A549 (cell line): ENCODE results near the gene PKD2L1. TPM values are rescaled to one million over a fixed set of nuclear protein-coding genes. Genes with fewer than 3 reads are reported as not detected.
A peak's percentile ranks its signal among the peaks of the same experiment; 100 is the strongest.

Source experiments
- ATAC-seq, 2 experiments: fragments of 200-7000 bp in 1 of 2; fragments of >200 bp in 1 of 2; cut with Nextera tagmentation in 1 of 2; cut with Tn5 transposase in 1 of 2; 3 replicates each; pipeline versions ENCODE4 v1.8.0 to v1.9.1; 2018 to 2020; ENCODE audit warnings: mild to moderate bottlenecking in 1 of 2, moderate library complexity in 1 of 2
- CTCF ChIA-PET: fragments of 300-600 bp; sonication (Branson Sonifier 250); formaldehyde crosslinking; extraction: SDS; loops from one replicate; lab custom pipeline; 2021; ENCODE audit warnings: antibody characterized with exemption, inconsistent platforms; lab: Yijun Ruan, JAX
- POLR2A ChIA-PET: fragments of 350-600 bp; formaldehyde crosslinking; extraction: SDS; loops from one replicate; lab custom pipeline; 2021; ENCODE audit warnings: antibody characterized with exemption, inconsistent platforms; lab: Yijun Ruan, JAX
- DNase-seq, 2 experiments: peaks; one replicate each; pipeline versions ENCODE4 v3.0.0 to v3.0.0-alpha.2; 2011 to 2016; ENCODE audit warnings: low read depth in 1 of 2, low spot score in 1 of 2
- FAIRE-seq: peaks from 2 replicates; lab custom pipeline; 2011; peaks lifted over from hg19 to GRCh38; lab: Jason Lieb, UNC
- H3K27ac ChIP-seq, 2 experiments: fragments of >200 bp; sonication (Bioruptor Twin); formaldehyde crosslinking; 3 replicates each; pipeline ENCODE4 v1.5.1; 2016 to 2017
- H3K4me1 ChIP-seq: fragments of >200 bp; sonication (Bioruptor Twin); formaldehyde crosslinking; 3 replicates; pipeline ENCODE4 v1.6.1; 2016
- H3K4me2 ChIP-seq: fragments of >200 bp; sonication (Bioruptor Twin); formaldehyde crosslinking; 3 replicates; pipeline ENCODE4 v1.6.1; 2016
- H3K4me3 ChIP-seq: fragments of >200 bp; sonication (Bioruptor Twin); formaldehyde crosslinking; 3 replicates; pipeline ENCODE4 v1.5.1; 2016
- H3K9me3 ChIP-seq: fragments of >200 bp; sonication (Bioruptor Twin); formaldehyde crosslinking; 3 replicates; pipeline ENCODE4 v1.6.1; 2016
- CBX8 ChIP-seq: fragments of 200-600 bp; sonication (generic); IDR thresholded peaks from 2 replicates; pipeline ENCODE4 v1.6.1; 2016
- CHD2 ChIP-seq: fragments of 150-350 bp; IDR thresholded peaks from 2 replicates; pipeline ENCODE4 v1.6.1; 2014; ENCODE audit warnings: low read length; ENCODE audit not compliant: partially characterized antibody
- EHMT2 ChIP-seq: fragments of 200-600 bp; sonication (generic); IDR thresholded peaks from 2 replicates; pipeline ENCODE4 v1.6.1; 2016; ENCODE audit warnings: antibody characterized with exemption, low read depth, mild to moderate bottlenecking, moderate library complexity
- EP300 ChIP-seq, 2 experiments: fragments of >200 bp; sonication (Bioruptor Twin); formaldehyde crosslinking; IDR thresholded peaks; 2 replicates in 1 of 2; 3 replicates in 1 of 2; pipeline ENCODE4 v1.6.1; 2016 to 2017
- FOSB ChIP-seq: fragments of 250-450 bp; sonication (Bioruptor Pico); IDR thresholded peaks from 2 replicates; pipeline ENCODE4 v1.5.0; 2020; ENCODE audit warnings: mild to moderate bottlenecking, moderate library complexity
- GATA3 ChIP-seq: IDR thresholded peaks from 2 replicates; pipeline ENCODE4 v1.6.1; 2012; ENCODE audit warnings: borderline replicate concordance
- HOXA7 ChIP-seq: fragments of 250-450 bp; sonication (Bioruptor Pico); IDR thresholded peaks from 2 replicates; pipeline ENCODE4 v1.5.0; 2020; ENCODE audit warnings: mild to moderate bottlenecking, moderate library complexity
- HOXB13 ChIP-seq: fragments of 250-450 bp; sonication (Bioruptor Pico); IDR thresholded peaks from 2 replicates; pipeline ENCODE4 v1.5.0; 2020; ENCODE audit warnings: low read depth, mild to moderate bottlenecking, moderate library complexity
- KDM1A ChIP-seq: fragments of 200-600 bp; sonication (generic); IDR thresholded peaks from 2 replicates; pipeline ENCODE4 v1.6.1; 2016; ENCODE audit warnings: low read depth, mild to moderate bottlenecking
- MAZ ChIP-seq: fragments of 150-350 bp; IDR thresholded peaks from 2 replicates; pipeline ENCODE4 v1.6.1; 2014; ENCODE audit warnings: antibody characterized with exemption, low read depth, low read length, borderline replicate concordance
- NPAS2 ChIP-seq: fragments of 250-450 bp; sonication (Bioruptor Pico); IDR thresholded peaks from 2 replicates; pipeline ENCODE4 v1.8.0; 2022; ENCODE audit warnings: mild to moderate bottlenecking, moderate library complexity, borderline replicate concordance
- PHF8 ChIP-seq: fragments of 200-600 bp; sonication (generic); IDR thresholded peaks from 2 replicates; pipeline ENCODE4 v1.6.1; 2016; ENCODE audit warnings: low read depth, mild to moderate bottlenecking, antibody characterized with exemption, moderate library complexity, borderline replicate concordance
- RARB ChIP-seq: fragments of 250-450 bp; sonication (Bioruptor Pico); IDR thresholded peaks from 2 replicates; pipeline ENCODE4 v1.8.0; 2021; ENCODE audit warnings: mild to moderate bottlenecking, moderate library complexity
- RCOR1 ChIP-seq: fragments of 150-350 bp; IDR thresholded peaks from 2 replicates; pipeline ENCODE4 v1.6.1; 2014; ENCODE audit warnings: antibody characterized with exemption, low read length, low read depth
- RFX5 ChIP-seq: fragments of 450-650 bp; IDR thresholded peaks from 2 replicates; pipeline ENCODE4 v1.7.1; 2014; ENCODE audit warnings: antibody characterized with exemption, mild to moderate bottlenecking, moderate library complexity
- RNF2 ChIP-seq: fragments of 200-600 bp; sonication (generic); IDR thresholded peaks from 2 replicates; pipeline ENCODE4 v1.6.1; 2016; ENCODE audit warnings: low read depth, mild to moderate bottlenecking, antibody characterized with exemption, moderate library complexity, borderline replicate concordance
- SMC3 ChIP-seq: fragments of >200 bp; sonication (Bioruptor Twin); formaldehyde crosslinking; IDR thresholded peaks from 3 replicates; pipeline ENCODE4 v1.6.1; 2018; ENCODE audit warnings: inconsistent platforms
- SREBF2 ChIP-seq: fragments of 450-650 bp; IDR thresholded peaks from 2 replicates; pipeline ENCODE4 v1.6.1; 2014; ENCODE audit warnings: mild to moderate bottlenecking, moderate library complexity
- TFCP2L1 ChIP-seq: fragments of 250-450 bp; sonication (Bioruptor Pico); IDR thresholded peaks from 2 replicates; pipeline ENCODE4 v1.5.0; 2021; ENCODE audit warnings: mild to moderate bottlenecking
- ZNF302 ChIP-seq: fragments of 250-450 bp; sonication (Bioruptor Pico); IDR thresholded peaks from 2 replicates; pipeline ENCODE4 v1.9.0; 2021; ENCODE audit warnings: inconsistent platforms, mild to moderate bottlenecking, moderate library complexity
- ZSCAN20 ChIP-seq: fragments of 250-450 bp; sonication (Bioruptor Pico); IDR thresholded peaks from 2 replicates; pipeline ENCODE4 v1.8.0; 2022; ENCODE audit warnings: mild to moderate bottlenecking, moderate library complexity
- WGBS: methylation state at CpG from one replicate; pipeline ENCODE4 v1.1.6; 2017; ENCODE audit errors: missing lambda C conversion rate; 5-methylcytosine and 5-hydroxymethylcytosine counted together
- polyA plus RNA-seq, 4 experiments: library from polyadenylated mRNA; depleted of rRNA in 3 of 4; stranded (reverse); fragments of >200 nt; fragmentation: RNase III in 1 of 4; extraction: RNeasy Plus Mini Kit Qiagen cat#74134 plus additional on column Dnase treatment in 1 of 4; gene quantifications; 2 replicates in 3 of 4; 3 replicates in 1 of 4; pipeline ENCODE4 v1.2.3, GENCODE V29; 2011 to 2017

PKD2L1 gene
- polyA plus RNA-seq, 2 of the 4 experiments (the other 2 are of a cell fraction) = 0.06 to 0.10 TPM

DNA sequence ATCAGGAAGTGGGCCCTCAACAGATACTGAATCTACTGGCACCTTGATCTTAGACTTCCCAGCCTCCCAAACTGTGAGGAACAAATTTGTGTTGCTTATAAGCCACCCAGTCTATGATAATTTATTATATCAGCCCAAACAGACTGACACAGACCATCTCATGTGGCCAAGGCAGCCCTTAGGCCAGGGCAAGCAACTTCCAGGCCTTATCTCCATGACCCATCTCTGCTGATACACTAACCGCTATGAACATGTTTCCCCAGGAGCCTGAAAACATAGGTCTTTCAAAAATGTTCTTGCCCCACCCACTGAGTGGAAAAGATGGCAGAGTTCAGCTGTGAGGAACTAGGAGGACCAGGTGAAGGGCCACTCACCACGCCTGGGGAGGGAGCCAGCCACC, 40.4 kb downstream of the PKD2L1 start:
- ChIA-PET POLR2A (no interaction called here), CTCF (interaction anchor here (1.0 to 2.1 kb wide), 3 partner anchors 49 to 145 kb away, joined by 3 to 6 read pairs (median 5); no protein-coding TSS in a partner anchor)
- Histone ChIP-seq H3K4me3 (no peak overlapping the region), H3K4me1 (peaks cover 30% of the 10 kb centered on the region), H3K9me3 (no peaks in the 10 kb centered on the region), H3K4me2 (no peak overlapping the region), H3K27ac (no peak overlapping the region)
- FAIRE-seq (no peak), DNase-seq (no peak), ATAC-seq (no peak)
- TF ChIP-seq PHF8 (no peak), HOXB13 (CRISPR knock-in tag) (no peak), RFX5 (no peak), TFCP2L1 (CRISPR knock-in tag) (no peak), FOSB (CRISPR knock-in tag) (no peak), SREBF2 (no peak)
- 69% methylated on average over 2 of the region's 2 CpGs for WGBS

DNA sequence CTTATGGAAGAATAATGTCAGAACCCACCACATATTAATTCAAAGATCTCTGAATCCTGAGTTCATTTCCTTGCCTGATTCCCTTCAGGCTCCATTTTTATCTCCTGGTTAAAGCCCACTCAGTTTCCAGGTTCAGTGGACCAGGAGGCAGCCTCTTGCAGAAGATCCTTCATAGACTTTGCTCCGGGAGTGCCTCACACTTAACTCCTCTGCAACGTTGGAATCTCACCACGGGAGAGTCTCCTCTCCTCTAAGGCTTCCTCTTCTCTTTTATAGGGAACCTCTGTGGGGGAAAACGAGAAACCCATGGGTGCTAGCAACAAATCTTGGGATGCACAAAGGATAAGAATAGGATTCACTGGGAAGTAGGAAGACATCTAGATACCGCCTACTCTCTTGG, 41.8 kb downstream of the PKD2L1 start:
- H3K4me3 ChIP-seq = no peak overlapping the region
- POLR2A ChIA-PET = no interaction called here
- ATAC-seq (no peak), FAIRE-seq (no peak), DNase-seq (no peak)
- H3K4me1 ChIP-seq = peaks cover 41% of the 10 kb centered on the region
- H3K9me3 ChIP-seq = no peaks in the 10 kb centered on the region
- CTCF ChIA-PET = interaction anchor here (1.7 to 2.1 kb wide), 3 partner anchors 15 to 146 kb away, joined by 4 to 6 read pairs (median 5); no protein-coding TSS in a partner anchor
- no peak overlapping the region for H3K4me2 ChIP-seq
- WGBS = 74% methylated on average over 5 of the region's 5 CpGs
- TF ChIP-seq KDM1A (no peak), RFX5 (no peak), RNF2 (no peak), CHD2 (no peak), GATA3 (no peak), ZSCAN20 (CRISPR knock-in tag) (no peak), NPAS2 (CRISPR knock-in tag) (no peak), FOSB (CRISPR knock-in tag) (no peak), HOXA7 (CRISPR knock-in tag) (no peak), ZNF302 (CRISPR knock-in tag) (no peak), SMC3 (no peak), CBX8 (no peak), MAZ (no peak)
- H3K27ac ChIP-seq = peak overlapping the region in 1 of 2 experiments; percentile 89; a peak in 1 of 6 replicates

- 96% methylated on average over 6 of the region's 6 CpGs for WGBS
- POLR2A ChIA-PET = no interaction called here
- peak overlapping the region; percentile 89 to 95; a peak in 3 of 6 replicates for H3K27ac ChIP-seq
- H3K9me3 ChIP-seq = no peaks in the 10 kb centered on the region
- ATAC-seq (no peak), FAIRE-seq (no peak), DNase-seq (no peak)
- H3K4me1 ChIP-seq = peaks cover 40% of the 10 kb centered on the region
- H3K4me3 ChIP-seq = no peak overlapping the region
- TF ChIP-seq RCOR1 (no peak), ZSCAN20 (CRISPR knock-in tag) (no peak), EP300 (IDR thresholded peaks at IDR 0.05) (no peak), RARB (CRISPR knock-in tag) (no peak), EHMT2 (no peak)
- H3K4me2 ChIP-seq = no peak overlapping the region
- CTCF ChIA-PET = interaction anchor here (0.7 to 2.1 kb wide), 4 partner anchors 15 to 146 kb away, joined by 4 to 6 read pairs (median 4); no protein-coding TSS in a partner anchor
Measured at GRCh38 chr10:100287756-100288155, 42.3 kb downstream of the PKD2L1 start.
